Hepatocyte (in vitro differentiated cells): Measurements from ENCODE around the gene TSHZ3. TPM values are rescaled to one million over a fixed set of nuclear protein-coding genes. Genes with fewer than 3 reads are reported as not detected.

ENCODE experiments used
- DNase-seq: peaks from one replicate; pipeline ENCODE4 v3.0.0-alpha.2; 2016; ENCODE audit warnings: low spot score
- H2AFZ ChIP-seq: fragments of 200-600 bp; sonication (generic); 2 replicates; pipeline ENCODE4 v1.6.0; 2016; ENCODE audit warnings: antibody characterized with exemption, mild to moderate bottlenecking
- H3K27ac ChIP-seq: fragments of 200-600 bp; sonication (generic); 2 replicates; pipeline ENCODE4 v1.5.1; 2016; ENCODE audit warnings: mild to moderate bottlenecking
- H3K27me3 ChIP-seq: fragments of 200-600 bp; sonication (generic); 2 replicates; pipeline ENCODE4 v1.6.1; 2016
- H3K36me3 ChIP-seq: fragments of 200-600 bp; sonication (generic); replicated peaks from 2 replicates; pipeline ENCODE4 v1.5.1; 2016; ENCODE audit warnings: low read depth; ENCODE audit not compliant: insufficient read depth
- H3K4me1 ChIP-seq: fragments of 200-600 bp; sonication (generic); 2 replicates; pipeline ENCODE4 v1.5.1; 2016; ENCODE audit warnings: mild to moderate bottlenecking, moderate library complexity; ENCODE audit not compliant: insufficient read depth
- H3K4me2 ChIP-seq: fragments of 200-600 bp; sonication (generic); 2 replicates; pipeline ENCODE4 v1.6.0; 2016
- H3K4me3 ChIP-seq: fragments of 200-600 bp; sonication (generic); 2 replicates; pipeline ENCODE4 v1.5.1; 2016; ENCODE audit warnings: mild to moderate bottlenecking
- H3K79me2 ChIP-seq: fragments of 200-600 bp; sonication (generic); 2 replicates; pipeline ENCODE4 v1.6.0; 2017; ENCODE audit warnings: mild to moderate bottlenecking
- H3K9me2 ChIP-seq: fragments of 200-600 bp; sonication (generic); replicated peaks from 2 replicates; pipeline ENCODE4 v1.6.0; 2017; ENCODE audit warnings: mild to moderate bottlenecking; ENCODE audit not compliant: insufficient read depth
- H3K9me3 ChIP-seq: fragments of 200-600 bp; sonication (generic); 2 replicates; pipeline ENCODE4 v1.5.1; 2016; ENCODE audit warnings: low read depth, mild to moderate bottlenecking
- H4K20me1 ChIP-seq: fragments of 200-600 bp; sonication (generic); 2 replicates; pipeline ENCODE4 v1.6.0; 2016; ENCODE audit warnings: mild to moderate bottlenecking; ENCODE audit not compliant: insufficient read depth, poor library complexity, severe bottlenecking
- EZH2 ChIP-seq: fragments of 200-600 bp; sonication (generic); IDR thresholded peaks from 2 replicates; pipeline ENCODE4 v1.6.1; 2016; ENCODE audit warnings: antibody characterized with exemption, mild to moderate bottlenecking, borderline replicate concordance
- EZH2phosphoT487 ChIP-seq: fragments of 200-600 bp; sonication (generic); IDR thresholded peaks from one replicate; pipeline ENCODE4 v1.6.1; 2018; ENCODE audit warnings: antibody characterized with exemption, mild to moderate bottlenecking, low read depth, moderate library complexity; ENCODE audit not compliant: unreplicated experiment, severe bottlenecking
- WGBS: methylation state at CpG from one replicate; pipeline ENCODE4 v1.1.6; 2016; ENCODE audit warnings: low lambda C conversion rate; ENCODE audit errors: missing lambda C conversion rate; 5-methylcytosine and 5-hydroxymethylcytosine counted together
- polyA plus RNA-seq: library from polyadenylated mRNA; unstranded; fragments of >200 nt; fragmentation: Nextera tagmentation; extraction: Ambion mirVana; gene quantifications from 2 replicates; pipeline ENCODE4 v1.2.1, GENCODE V29; 2016
- total RNA-seq: library from RNA; depleted of rRNA; stranded (reverse); fragments of >200 nt; gene quantifications from 2 replicates; pipeline ENCODE4 v1.2.3, GENCODE V29; 2014
- TF ChIP-seq, protein P1 (sequence below): fragments of 200-600 bp; sonication (generic); IDR thresholded peaks from 2 replicates; pipeline ENCODE4 v1.5.1; 2016; ENCODE audit warnings: antibody characterized with exemption, mild to moderate bottlenecking; ENCODE audit not compliant: poor library complexity

Gene TSHZ3
- total and polyA plus RNA-seq, 2 experiments from 2014 or later, result 4.9 to 5.3 TPM

- no peaks in the 10 kb centered on the region for H3K27me3 ChIP-seq
- H3K9me3 ChIP-seq, result no peaks in the 10 kb centered on the region
- H3K9me2 ChIP-seq, result no peaks in the 10 kb centered on the region
- TF ChIP-seq EZH2phosphoT487 (no peak), EZH2 (no peak)
- TF ChIP-seq, protein P1, sequence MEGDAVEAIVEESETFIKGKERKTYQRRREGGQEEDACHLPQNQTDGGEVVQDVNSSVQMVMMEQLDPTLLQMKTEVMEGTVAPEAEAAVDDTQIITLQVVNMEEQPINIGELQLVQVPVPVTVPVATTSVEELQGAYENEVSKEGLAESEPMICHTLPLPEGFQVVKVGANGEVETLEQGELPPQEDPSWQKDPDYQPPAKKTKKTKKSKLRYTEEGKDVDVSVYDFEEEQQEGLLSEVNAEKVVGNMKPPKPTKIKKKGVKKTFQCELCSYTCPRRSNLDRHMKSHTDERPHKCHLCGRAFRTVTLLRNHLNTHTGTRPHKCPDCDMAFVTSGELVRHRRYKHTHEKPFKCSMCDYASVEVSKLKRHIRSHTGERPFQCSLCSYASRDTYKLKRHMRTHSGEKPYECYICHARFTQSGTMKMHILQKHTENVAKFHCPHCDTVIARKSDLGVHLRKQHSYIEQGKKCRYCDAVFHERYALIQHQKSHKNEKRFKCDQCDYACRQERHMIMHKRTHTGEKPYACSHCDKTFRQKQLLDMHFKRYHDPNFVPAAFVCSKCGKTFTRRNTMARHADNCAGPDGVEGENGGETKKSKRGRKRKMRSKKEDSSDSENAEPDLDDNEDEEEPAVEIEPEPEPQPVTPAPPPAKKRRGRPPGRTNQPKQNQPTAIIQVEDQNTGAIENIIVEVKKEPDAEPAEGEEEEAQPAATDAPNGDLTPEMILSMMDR, result no peak
- no peak overlapping the region for H3K4me3 ChIP-seq
- H3K4me2 ChIP-seq, result no peak overlapping the region
- WGBS, result 97% methylated on average over 8 of the region's 8 CpGs
- H2AFZ ChIP-seq, result no peak overlapping the region
- no peak overlapping the region for H3K27ac ChIP-seq
- DNase-seq, result no peak
- H3K79me2 ChIP-seq, result no peaks in the 10 kb centered on the region
- H3K36me3 ChIP-seq, result no peaks in the 10 kb centered on the region
- peaks cover under 1% of the 10 kb centered on the region for H3K4me1 ChIP-seq
- no peaks in the 10 kb centered on the region for H4K20me1 ChIP-seq
Observed at GRCh38 chr19:31256593-31256960, 92.7 kb downstream of the TSHZ3 start.

- H3K9me3 ChIP-seq, result no peaks in the 10 kb centered on the region
- no peaks in the 10 kb centered on the region for H3K27me3 ChIP-seq
- H3K9me2 ChIP-seq, result no peaks in the 10 kb centered on the region
- no peaks in the 10 kb centered on the region for H3K36me3 ChIP-seq
- H3K4me1 ChIP-seq, result no peaks in the 10 kb centered on the region
- H3K4me2 ChIP-seq, result no peak overlapping the region
- TF ChIP-seq EZH2phosphoT487 (no peak), EZH2 (no peak)
- TF ChIP-seq, protein P1, result no peak
- no peak overlapping the region for H3K4me3 ChIP-seq
- H4K20me1 ChIP-seq, result no peaks in the 10 kb centered on the region
- H3K79me2 ChIP-seq, result no peaks in the 10 kb centered on the region
- DNase-seq, result no peak
- H3K27ac ChIP-seq, result no peak overlapping the region
- WGBS, result 89% methylated on average over 11 of the region's 11 CpGs
- H2AFZ ChIP-seq, result no peak overlapping the region
Observed at GRCh38 chr19:31255831-31256592, 93.2 kb downstream of the TSHZ3 start.

DNA sequence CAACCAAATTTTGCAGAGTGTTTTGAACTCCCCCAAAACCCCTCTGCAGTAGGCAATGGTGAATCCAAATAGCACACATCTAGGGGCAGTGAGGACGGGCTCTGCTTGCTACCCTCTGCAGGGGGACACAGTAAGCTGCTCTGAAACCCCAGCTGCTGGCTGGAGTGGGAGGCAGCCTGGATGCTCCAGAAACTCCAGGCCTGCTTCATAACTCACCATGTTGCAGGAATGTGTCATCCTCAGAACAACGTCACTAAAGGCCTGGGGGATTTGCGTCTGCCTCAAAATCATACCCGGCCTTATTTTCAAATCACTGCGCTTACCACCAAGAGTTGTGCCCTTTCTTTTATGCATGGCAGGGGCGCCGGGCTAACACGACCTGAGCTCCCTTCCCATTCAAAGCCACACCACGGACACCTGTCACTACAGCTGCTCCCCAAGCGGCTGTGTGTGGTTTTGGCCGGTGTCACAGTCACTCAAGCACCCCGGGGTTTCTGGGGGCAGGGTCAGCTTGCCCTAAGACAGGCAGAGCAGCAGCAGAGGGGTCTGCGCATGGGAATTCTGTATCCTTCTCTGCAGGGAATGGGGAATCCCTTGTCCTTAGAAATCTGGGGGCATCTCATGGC lies 93.9 kb downstream of the TSHZ3 start:
- 82% methylated on average over 13 of the region's 13 CpGs for WGBS
- Histone ChIP-seq H3K9me3 (no peaks in the 10 kb centered on the region), H2AFZ (no peak overlapping the region), H3K9me2 (no peaks in the 10 kb centered on the region), H3K4me1 (no peaks in the 10 kb centered on the region), H3K36me3 (no peaks in the 10 kb centered on the region), H3K27ac (no peak overlapping the region), H3K79me2 (no peaks in the 10 kb centered on the region), H3K4me2 (no peak overlapping the region), H4K20me1 (no peaks in the 10 kb centered on the region), H3K27me3 (no peaks in the 10 kb centered on the region), H3K4me3 (no peak overlapping the region)
- no peak for DNase-seq
- TF ChIP-seq EZH2phosphoT487 (no peak), EZH2 (no peak)
- TF ChIP-seq, protein P1, result no peak
